IPS-18c (cell line): Measurements from ENCODE around the gene C11orf42.
"Not testable (repeated sequence)": the region's sequence is repeated elsewhere in the genome, so short reads cannot be mapped to it uniquely, and the experiment has no call there.

Source experiments
- H3K4me3 ChIP-seq: 2 replicates; pipeline ENCODE4 v1.7.0; 2013; ENCODE audit warnings: low read depth, mild to moderate bottlenecking, low read length, moderate library complexity; ENCODE audit not compliant: insufficient read depth
- H3K9me3 ChIP-seq: one replicate; pipeline ENCODE4 v1.6.1; 2013; ENCODE audit warnings: mild to moderate bottlenecking, low read length, moderate library complexity; ENCODE audit not compliant: control insufficient read depth, insufficient read depth

The C11orf42 gene

DNA sequence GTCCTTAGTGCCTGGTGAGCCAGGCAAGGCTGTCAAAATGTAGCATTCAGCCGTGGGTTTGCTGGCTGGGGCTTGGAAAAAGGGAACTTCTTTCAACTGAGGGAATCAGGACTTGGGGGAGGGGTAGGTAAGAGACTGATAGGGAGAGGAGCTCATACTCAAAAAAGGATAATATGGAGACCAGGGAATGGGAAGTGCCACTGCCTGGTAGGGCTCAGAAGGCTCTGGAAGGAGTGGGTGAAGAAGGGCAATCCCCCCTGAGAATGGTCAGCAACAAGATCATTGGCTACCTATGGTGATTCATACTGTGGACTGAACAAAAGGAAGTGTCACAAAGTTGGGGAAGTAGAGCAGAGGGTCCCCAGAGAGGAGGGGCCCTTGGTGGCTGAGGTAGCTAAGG, 35.4 kb downstream of the C11orf42 start:
- no peaks in the 10 kb centered on the region for H3K9me3 ChIP-seq
- no peak overlapping the region for H3K4me3 ChIP-seq

DNA sequence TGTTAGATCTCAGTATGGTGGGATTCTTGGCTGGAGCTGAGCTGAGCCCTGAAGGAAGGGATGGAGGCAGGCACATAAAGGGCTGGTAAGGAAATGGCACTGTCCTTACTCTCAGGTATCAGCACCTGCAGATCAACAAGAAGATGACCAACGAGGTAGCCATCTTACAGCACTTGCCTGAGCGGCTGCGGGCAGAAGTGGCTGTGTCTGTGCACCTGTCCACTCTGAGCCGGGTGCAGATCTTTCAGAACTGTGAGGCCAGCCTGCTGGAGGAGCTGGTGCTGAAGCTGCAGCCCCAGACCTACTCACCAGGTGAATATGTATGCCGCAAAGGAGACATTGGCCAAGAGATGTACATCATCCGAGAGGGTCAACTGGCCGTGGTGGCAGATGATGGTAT, 36.0 kb downstream of the C11orf42 start:
- Histone ChIP-seq H3K9me3 (no peaks in the 10 kb centered on the region), H3K4me3 (no peak overlapping the region)

DNA sequence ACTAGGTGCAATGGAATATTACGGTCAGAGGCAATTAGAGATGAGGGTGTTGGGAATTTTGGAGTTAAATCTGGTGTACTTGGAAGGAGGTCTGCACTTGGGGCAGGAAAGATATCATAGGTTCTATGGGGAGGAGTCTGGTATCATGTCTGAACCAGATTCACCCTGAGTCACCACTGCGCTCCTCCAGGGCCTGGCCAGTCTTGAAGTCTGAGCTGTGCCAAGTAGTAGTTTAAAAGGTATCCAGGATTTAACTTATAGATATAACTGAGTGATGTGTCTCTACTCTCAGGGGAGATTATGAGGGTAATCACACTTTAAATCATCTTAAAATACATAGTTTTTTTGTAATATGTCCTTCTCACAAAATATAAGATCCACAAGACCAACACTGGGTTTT, 40.2 kb downstream of the C11orf42 start:
- H3K9me3 ChIP-seq, result no peaks in the 10 kb centered on the region
- H3K4me3 ChIP-seq, result no peak overlapping the region

- H3K9me3 ChIP-seq, result no peaks in the 10 kb centered on the region
- H3K4me3 ChIP-seq, result no peak overlapping the region
Measured at GRCh38 chr11:6248248-6248647, 42.9 kb downstream of the C11orf42 start.

GRCh38 chr11:6248897-6249296, 43.5 kb downstream of the C11orf42 start:
- not testable (repeated sequence) for H3K9me3 ChIP-seq, H3K4me3 ChIP-seq

DNA sequence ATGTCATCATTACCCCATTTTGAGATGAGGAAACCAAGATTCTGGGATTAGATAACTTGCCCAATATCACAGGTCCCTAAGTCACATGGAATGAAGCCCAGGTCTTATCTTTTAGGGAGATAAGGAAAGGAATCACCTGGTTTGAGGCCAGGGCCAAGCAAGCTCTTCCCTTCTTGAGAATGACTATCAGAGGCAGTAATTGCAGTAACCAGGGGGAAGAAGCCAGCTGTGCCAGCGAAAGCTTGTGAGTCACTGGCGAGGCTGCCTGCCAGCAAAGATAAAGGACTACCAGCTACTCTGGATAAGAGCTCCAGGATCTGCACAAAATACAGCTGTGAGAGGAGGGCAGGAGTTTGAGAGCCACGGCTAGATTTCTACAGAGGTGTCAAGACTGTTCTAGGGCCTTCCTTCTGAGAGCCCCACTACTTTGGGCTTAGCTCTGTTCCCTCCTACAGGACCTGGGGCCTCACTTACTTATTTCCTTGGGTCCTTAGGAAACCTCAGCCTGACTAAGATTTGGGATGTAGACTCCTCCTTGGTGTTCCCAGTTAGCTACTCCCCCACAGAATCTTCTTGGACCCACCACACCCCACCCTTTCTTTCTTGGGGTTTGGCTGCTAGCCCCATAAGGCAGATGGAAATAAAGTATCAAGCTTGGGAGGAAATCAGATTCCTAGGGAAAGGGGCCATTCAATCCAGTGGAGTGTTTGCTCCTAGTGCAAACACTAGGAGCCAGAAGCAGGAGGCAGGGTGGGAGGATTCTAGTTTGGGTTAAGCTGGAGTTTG, 44.6 kb downstream of the C11orf42 start:
- H3K9me3 ChIP-seq, result no peaks in the 10 kb centered on the region
- no peak overlapping the region for H3K4me3 ChIP-seq

GRCh38 chr11:6251120-6251733, 45.9 kb downstream of the C11orf42 start:
- no peaks in the 10 kb centered on the region for H3K9me3 ChIP-seq
- no peak overlapping the region for H3K4me3 ChIP-seq

- Histone ChIP-seq H3K9me3 (no peaks in the 10 kb centered on the region), H3K4me3 (no peak overlapping the region)
Measured at GRCh38 chr11:6251990-6252473, 46.7 kb downstream of the C11orf42 start.

DNA sequence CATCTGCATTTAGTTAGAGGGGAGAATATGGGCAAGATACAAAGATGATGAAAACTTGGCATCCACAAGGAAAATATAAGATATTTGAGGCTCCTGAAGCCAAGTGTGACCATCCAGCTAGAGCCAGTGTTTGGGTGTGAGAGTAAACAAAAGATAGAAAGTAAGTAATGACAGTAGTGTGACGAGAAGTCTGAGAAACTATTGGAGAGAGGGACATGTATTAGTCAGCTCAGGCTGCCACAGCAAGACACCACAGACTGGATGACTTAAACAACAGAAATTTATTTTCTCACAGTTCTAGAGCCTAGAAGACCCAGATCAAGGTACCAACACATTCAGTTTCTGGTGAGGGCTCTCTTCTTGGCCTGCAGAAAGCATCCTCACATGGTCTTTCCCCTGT, 47.8 kb downstream of the C11orf42 start:
- H3K4me3 ChIP-seq, result no peak overlapping the region
- H3K9me3 ChIP-seq, result no peaks in the 10 kb centered on the region

- H3K4me3 ChIP-seq, result no peak overlapping the region
Measured at GRCh38 chr11:6258141-6258540, 52.8 kb downstream of the C11orf42 start.

DNA sequence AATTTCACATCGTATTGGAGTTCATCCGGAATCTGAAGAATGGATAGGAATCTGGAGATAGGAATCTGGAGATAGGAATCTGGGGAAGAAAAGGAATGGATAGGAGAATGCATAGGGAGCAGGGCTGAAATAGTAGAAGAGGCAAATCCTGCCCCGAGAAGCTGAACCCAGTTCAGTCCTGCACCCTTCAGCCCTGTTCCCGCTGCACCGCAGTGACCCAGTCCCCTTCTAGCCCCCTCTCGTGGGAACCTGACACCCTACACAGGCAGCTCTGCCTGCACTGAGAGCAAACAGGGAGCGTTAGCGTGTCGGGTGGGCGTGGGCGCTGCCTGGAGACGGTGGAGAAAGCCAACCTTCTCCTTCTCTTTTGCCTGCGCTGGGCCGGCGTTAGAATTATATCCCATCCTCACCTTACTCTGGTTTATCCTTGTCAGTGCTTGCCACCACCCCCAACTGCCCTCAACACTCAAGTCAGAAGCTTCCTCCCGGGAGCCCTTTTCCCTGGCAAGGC, 53.3 kb downstream of the C11orf42 start:
- no peaks in the 10 kb centered on the region for H3K9me3 ChIP-seq

More at GRCh38 chr11:6258141-6258540, 52.8 kb downstream of the C11orf42 start:
- no peaks in the 10 kb centered on the region for H3K9me3 ChIP-seq

DNA sequence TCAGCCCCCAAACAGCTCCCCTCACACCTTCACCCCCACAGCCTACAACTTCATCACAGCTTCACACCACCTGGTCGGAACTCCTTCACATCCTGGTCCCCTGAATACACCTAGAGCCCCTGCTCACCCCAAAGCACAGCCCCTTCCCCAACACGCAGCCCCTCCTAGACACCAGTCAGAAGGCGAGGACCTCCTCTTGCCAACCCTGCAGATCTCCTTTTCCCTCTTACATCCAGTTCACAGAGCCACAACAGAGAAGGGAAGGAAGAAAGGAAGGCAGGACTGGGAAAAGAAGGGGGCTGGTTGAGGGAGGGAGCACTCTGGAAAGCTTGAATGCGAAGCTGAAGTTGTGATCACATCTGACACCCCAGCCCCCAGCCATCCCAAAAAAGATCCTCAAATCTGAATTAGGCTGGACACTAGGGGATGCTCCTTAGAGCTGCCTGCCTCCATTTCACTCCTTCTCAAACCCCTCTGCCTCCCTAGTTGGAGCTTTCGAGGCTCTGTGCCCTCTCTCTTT, 54.9 kb downstream of the C11orf42 start:
- H3K4me3 ChIP-seq, result peak overlapping the region; percentile 67
- no peaks in the 10 kb centered on the region for H3K9me3 ChIP-seq

More for the DNA sequence above, 53.3 kb downstream of the C11orf42 start:
- peak overlapping the region; percentile 67; the same call in 1 of the 2 replicates for H3K4me3 ChIP-seq
